HepG2 (cell line): Measurements from ENCODE around the gene IFI30. TPM values are rescaled to one million over a fixed set of nuclear protein-coding genes. Genes with fewer than 3 reads are reported as not detected.

Experiments used
- CEBPG ChIP-seq: IDR thresholded peaks from 2 replicates; pipeline ENCODE4 v1.6.1; 2016
- EEA1 ChIP-seq: sonication (generic); formaldehyde crosslinking; IDR thresholded peaks from 2 replicates; pipeline ENCODE4 v1.5.1; 2020; ENCODE audit warnings: mild to moderate bottlenecking, missing genetic modification reagents, borderline replicate concordance
- FOSL2 ChIP-seq: sonication (generic); formaldehyde crosslinking; IDR thresholded peaks from 2 replicates; pipeline ENCODE4 v1.4.0; 2020; ENCODE audit warnings: missing genetic modification reagents
- HIVEP1 ChIP-seq: sonication (generic); formaldehyde crosslinking; IDR thresholded peaks from 2 replicates; pipeline ENCODE4 v1.4.0; 2020; ENCODE audit warnings: mild to moderate bottlenecking, missing genetic modification reagents
- HMGA1 ChIP-seq: sonication (generic); formaldehyde crosslinking; conservative IDR thresholded peaks from 2 replicates; pipeline ENCODE4 v1.4.0; 2020; ENCODE audit warnings: missing genetic modification reagents
- KLF9 ChIP-seq: IDR thresholded peaks from 2 replicates; pipeline ENCODE4 v1.6.1; 2016; ENCODE audit warnings: low read depth
- MEIS1 ChIP-seq: sonication (generic); formaldehyde crosslinking; IDR thresholded peaks from 2 replicates; pipeline ENCODE4 v1.9.0; 2021; ENCODE audit warnings: mild to moderate bottlenecking, missing genetic modification reagents, moderate library complexity, borderline replicate concordance
- ZBED4 ChIP-seq: sonication (generic); formaldehyde crosslinking; IDR thresholded peaks from 2 replicates; pipeline ENCODE4 v1.4.0; 2020; ENCODE audit warnings: missing genetic modification reagents, borderline replicate concordance
- ZNF576 ChIP-seq: sonication (generic); formaldehyde crosslinking; IDR thresholded peaks from 2 replicates; pipeline ENCODE4 v1.4.0; 2020; ENCODE audit warnings: mild to moderate bottlenecking, missing genetic modification reagents
- ZNF615 ChIP-seq: sonication (generic); formaldehyde crosslinking; IDR thresholded peaks from 2 replicates; pipeline ENCODE4 v1.5.0; 2020; ENCODE audit warnings: mild to moderate bottlenecking, missing genetic modification reagents, borderline replicate concordance
- polyA plus RNA-seq, 8 experiments: library from polyadenylated mRNA; depleted of rRNA in 3 of 8; stranded (reverse) in 7 of 8; unstranded in 1 of 8; fragments of >200 nt; fragmentation: Illumina TruSeq in 4 of 8; extraction: Trizol in 4 of 8; gene quantifications; 2 replicates each; pipeline versions ENCODE4 v1.2.1 to v1.2.3, GENCODE V29; 2011 to 2016; ENCODE audit warnings: low read depth in 4 of 8, missing spikeins in 1 of 8, mixed read lengths in 1 of 8; ENCODE audit not compliant: insufficient read depth in 1 of 8
- total RNA-seq, 5 experiments: library from RNA; depleted of rRNA; stranded (reverse); fragments of >200 nt; fragmentation: Illumina TruSeq; extraction: Trizol; gene quantifications; 2 replicates each; pipeline ENCODE4 v1.2.3, GENCODE V29; 2016; ENCODE audit warnings: low read depth in 1 of 5
- TF ChIP-seq, protein P1 (sequence below): sonication (generic); formaldehyde crosslinking; conservative IDR thresholded peaks from 2 replicates; pipeline ENCODE4 v1.4.0; 2020; ENCODE audit warnings: mild to moderate bottlenecking, missing genetic modification reagents, moderate library complexity
- TF ChIP-seq, protein P2 (sequence below): IDR thresholded peaks from 2 replicates; pipeline ENCODE4 v1.6.1; 2016; ENCODE audit warnings: low read depth, missing genetic modification reagents, missing compliant biosample characterization
- TF ChIP-seq, protein P3 (sequence below): sonication (generic); formaldehyde crosslinking; IDR thresholded peaks from 2 replicates; pipeline ENCODE4 v1.5.1; 2020; ENCODE audit warnings: mild to moderate bottlenecking, missing genetic modification reagents, moderate library complexity

The IFI30 gene
- total and polyA plus RNA-seq, 2 of the 13 experiments (the other 11 are each of a cell fraction or from before 2014, with no cell fraction given): 25.0 to 79.4 TPM

DNA sequence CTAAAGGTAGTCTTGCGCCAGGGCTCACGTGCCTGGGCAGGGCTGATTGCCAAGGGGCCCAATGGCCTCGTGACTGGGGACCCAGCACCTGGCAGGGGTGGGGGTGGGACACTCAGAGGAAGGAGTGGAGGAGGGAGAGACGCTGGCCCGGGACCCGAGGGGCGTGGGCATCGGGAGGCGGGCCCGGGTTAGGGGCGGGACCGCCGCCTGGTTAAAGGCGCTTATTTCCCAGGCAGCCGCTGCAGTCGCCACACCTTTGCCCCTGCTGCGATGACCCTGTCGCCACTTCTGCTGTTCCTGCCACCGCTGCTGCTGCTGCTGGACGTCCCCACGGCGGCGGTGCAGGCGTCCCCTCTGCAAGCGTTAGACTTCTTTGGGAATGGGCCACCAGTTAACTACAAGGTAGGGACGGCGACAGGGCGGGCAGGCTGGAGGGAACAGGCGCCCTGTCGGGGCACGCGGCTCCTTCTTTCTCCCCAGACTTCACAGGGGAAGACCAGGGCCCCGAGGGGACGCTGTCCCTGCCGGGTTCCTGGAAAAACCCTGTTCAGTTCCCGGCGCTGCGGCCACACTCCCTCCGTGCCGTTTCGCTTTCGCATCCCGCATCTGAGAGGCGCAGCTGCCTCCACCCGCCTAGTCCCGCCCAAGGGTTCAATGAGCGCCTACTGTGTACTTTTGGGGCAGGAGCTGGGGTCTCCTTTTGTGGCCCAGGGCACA lies at the start of gene IFI30 (continued):
- no peak for TF ChIP-seq ZBED4 (CRISPR knock-in tag)
- TF ChIP-seq, protein P1, sequence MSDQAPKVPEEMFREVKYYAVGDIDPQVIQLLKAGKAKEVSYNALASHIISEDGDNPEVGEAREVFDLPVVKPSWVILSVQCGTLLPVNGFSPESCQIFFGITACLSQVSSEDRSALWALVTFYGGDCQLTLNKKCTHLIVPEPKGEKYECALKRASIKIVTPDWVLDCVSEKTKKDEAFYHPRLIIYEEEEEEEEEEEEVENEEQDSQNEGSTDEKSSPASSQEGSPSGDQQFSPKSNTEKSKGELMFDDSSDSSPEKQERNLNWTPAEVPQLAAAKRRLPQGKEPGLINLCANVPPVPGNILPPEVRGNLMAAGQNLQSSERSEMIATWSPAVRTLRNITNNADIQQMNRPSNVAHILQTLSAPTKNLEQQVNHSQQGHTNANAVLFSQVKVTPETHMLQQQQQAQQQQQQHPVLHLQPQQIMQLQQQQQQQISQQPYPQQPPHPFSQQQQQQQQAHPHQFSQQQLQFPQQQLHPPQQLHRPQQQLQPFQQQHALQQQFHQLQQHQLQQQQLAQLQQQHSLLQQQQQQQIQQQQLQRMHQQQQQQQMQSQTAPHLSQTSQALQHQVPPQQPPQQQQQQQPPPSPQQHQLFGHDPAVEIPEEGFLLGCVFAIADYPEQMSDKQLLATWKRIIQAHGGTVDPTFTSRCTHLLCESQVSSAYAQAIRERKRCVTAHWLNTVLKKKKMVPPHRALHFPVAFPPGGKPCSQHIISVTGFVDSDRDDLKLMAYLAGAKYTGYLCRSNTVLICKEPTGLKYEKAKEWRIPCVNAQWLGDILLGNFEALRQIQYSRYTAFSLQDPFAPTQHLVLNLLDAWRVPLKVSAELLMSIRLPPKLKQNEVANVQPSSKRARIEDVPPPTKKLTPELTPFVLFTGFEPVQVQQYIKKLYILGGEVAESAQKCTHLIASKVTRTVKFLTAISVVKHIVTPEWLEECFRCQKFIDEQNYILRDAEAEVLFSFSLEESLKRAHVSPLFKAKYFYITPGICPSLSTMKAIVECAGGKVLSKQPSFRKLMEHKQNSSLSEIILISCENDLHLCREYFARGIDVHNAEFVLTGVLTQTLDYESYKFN (CRISPR knock-in tag): peak; percentile 20
- TF ChIP-seq ZNF615: no peak
- TF ChIP-seq, protein P2, sequence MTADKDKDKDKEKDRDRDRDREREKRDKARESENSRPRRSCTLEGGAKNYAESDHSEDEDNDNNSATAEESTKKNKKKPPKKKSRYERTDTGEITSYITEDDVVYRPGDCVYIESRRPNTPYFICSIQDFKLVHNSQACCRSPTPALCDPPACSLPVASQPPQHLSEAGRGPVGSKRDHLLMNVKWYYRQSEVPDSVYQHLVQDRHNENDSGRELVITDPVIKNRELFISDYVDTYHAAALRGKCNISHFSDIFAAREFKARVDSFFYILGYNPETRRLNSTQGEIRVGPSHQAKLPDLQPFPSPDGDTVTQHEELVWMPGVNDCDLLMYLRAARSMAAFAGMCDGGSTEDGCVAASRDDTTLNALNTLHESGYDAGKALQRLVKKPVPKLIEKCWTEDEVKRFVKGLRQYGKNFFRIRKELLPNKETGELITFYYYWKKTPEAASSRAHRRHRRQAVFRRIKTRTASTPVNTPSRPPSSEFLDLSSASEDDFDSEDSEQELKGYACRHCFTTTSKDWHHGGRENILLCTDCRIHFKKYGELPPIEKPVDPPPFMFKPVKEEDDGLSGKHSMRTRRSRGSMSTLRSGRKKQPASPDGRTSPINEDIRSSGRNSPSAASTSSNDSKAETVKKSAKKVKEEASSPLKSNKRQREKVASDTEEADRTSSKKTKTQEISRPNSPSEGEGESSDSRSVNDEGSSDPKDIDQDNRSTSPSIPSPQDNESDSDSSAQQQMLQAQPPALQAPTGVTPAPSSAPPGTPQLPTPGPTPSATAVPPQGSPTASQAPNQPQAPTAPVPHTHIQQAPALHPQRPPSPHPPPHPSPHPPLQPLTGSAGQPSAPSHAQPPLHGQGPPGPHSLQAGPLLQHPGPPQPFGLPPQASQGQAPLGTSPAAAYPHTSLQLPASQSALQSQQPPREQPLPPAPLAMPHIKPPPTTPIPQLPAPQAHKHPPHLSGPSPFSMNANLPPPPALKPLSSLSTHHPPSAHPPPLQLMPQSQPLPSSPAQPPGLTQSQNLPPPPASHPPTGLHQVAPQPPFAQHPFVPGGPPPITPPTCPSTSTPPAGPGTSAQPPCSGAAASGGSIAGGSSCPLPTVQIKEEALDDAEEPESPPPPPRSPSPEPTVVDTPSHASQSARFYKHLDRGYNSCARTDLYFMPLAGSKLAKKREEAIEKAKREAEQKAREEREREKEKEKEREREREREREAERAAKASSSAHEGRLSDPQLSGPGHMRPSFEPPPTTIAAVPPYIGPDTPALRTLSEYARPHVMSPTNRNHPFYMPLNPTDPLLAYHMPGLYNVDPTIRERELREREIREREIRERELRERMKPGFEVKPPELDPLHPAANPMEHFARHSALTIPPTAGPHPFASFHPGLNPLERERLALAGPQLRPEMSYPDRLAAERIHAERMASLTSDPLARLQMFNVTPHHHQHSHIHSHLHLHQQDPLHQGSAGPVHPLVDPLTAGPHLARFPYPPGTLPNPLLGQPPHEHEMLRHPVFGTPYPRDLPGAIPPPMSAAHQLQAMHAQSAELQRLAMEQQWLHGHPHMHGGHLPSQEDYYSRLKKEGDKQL: peak; percentile 17; the same call in 1 of the 2 replicates
- no peak for TF ChIP-seq KLF9
- TF ChIP-seq MEIS1 (CRISPR knock-in tag): 0 out of 2 replicates have a peak, but pooled peaks have one; percentile 38
- TF ChIP-seq HMGA1 (CRISPR knock-in tag): no peak
- peak; percentile 26; the same call in 1 of the 2 replicates for TF ChIP-seq EEA1 (CRISPR knock-in tag)
- TF ChIP-seq FOSL2 (CRISPR knock-in tag): no peak
- TF ChIP-seq HIVEP1 (CRISPR knock-in tag): 0 out of 2 replicates have a peak, but pooled peaks have one; percentile 23
- TF ChIP-seq, protein P3, sequence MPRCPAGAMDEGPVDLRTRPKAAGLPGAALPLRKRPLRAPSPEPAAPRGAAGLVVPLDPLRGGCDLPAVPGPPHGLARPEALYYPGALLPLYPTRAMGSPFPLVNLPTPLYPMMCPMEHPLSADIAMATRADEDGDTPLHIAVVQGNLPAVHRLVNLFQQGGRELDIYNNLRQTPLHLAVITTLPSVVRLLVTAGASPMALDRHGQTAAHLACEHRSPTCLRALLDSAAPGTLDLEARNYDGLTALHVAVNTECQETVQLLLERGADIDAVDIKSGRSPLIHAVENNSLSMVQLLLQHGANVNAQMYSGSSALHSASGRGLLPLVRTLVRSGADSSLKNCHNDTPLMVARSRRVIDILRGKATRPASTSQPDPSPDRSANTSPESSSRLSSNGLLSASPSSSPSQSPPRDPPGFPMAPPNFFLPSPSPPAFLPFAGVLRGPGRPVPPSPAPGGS (CRISPR knock-in tag): no peak
- TF ChIP-seq CEBPG (CRISPR knock-in tag): no peak
- TF ChIP-seq ZNF576 (CRISPR knock-in tag): peak; percentile 63; the same call in 1 of the 2 replicates
